ENCODE measurements around the gene CPLX1.

Gene CPLX1

DNA sequence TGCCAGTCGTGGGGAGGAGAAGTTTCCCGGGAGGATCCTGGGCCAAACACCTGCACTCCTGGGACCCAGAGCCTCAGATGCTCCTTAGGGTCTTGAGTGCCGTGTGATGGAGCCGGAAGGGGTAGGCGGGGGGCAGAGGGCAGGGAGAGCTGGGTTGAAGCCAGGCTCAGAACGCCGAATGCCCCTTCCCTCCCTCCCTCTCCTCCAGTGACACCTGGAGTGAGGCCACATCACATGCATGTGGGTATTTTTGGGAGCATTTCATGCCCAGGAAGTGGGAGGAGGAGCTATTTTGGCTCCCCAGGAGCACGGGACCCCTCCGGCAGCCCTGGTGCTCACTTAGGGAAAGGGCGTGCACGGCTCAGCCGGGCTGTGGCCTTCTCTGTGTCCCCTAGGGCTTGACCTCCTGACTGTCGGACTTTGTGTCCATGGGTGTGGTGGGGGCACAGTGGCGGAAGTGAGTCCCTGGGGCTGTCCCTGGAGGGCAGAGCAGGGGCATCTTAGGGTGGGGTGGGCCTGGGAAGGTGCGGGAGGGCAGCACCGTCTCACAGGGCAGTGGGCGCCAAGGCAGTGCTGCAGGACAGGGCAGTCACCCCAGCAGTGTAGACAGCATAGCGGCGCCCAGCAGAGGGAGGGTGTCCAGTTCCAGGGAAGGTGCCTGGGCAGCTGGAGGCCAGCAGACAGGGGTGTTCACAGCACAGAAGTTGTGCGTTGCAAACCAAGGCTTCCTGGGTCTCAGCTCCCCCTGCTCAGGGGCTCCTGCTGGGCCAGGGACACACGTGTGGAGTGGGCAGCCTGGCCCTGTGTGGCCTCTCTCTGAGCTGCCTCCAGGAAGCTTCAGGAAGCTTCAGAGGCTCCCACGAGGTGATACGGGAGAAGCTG is 4.9 kb upstream of the CPLX1 start:
- TF ChIP-seq, protein P1, sequence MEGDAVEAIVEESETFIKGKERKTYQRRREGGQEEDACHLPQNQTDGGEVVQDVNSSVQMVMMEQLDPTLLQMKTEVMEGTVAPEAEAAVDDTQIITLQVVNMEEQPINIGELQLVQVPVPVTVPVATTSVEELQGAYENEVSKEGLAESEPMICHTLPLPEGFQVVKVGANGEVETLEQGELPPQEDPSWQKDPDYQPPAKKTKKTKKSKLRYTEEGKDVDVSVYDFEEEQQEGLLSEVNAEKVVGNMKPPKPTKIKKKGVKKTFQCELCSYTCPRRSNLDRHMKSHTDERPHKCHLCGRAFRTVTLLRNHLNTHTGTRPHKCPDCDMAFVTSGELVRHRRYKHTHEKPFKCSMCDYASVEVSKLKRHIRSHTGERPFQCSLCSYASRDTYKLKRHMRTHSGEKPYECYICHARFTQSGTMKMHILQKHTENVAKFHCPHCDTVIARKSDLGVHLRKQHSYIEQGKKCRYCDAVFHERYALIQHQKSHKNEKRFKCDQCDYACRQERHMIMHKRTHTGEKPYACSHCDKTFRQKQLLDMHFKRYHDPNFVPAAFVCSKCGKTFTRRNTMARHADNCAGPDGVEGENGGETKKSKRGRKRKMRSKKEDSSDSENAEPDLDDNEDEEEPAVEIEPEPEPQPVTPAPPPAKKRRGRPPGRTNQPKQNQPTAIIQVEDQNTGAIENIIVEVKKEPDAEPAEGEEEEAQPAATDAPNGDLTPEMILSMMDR (IDR thresholded peaks at IDR 0.05; ENCODE audit: borderline replicate concordance, control extremely low read depth, extremely low read depth, insufficient read depth, missing control alignments), result no peak
- no peak for DNase-seq (ENCODE audit: low spot score)
- in situ Hi-C loops (cut with MboI; ENCODE audit: low sequenced_read_pairs, unreplicated experiment), result no loop called here

DNA sequence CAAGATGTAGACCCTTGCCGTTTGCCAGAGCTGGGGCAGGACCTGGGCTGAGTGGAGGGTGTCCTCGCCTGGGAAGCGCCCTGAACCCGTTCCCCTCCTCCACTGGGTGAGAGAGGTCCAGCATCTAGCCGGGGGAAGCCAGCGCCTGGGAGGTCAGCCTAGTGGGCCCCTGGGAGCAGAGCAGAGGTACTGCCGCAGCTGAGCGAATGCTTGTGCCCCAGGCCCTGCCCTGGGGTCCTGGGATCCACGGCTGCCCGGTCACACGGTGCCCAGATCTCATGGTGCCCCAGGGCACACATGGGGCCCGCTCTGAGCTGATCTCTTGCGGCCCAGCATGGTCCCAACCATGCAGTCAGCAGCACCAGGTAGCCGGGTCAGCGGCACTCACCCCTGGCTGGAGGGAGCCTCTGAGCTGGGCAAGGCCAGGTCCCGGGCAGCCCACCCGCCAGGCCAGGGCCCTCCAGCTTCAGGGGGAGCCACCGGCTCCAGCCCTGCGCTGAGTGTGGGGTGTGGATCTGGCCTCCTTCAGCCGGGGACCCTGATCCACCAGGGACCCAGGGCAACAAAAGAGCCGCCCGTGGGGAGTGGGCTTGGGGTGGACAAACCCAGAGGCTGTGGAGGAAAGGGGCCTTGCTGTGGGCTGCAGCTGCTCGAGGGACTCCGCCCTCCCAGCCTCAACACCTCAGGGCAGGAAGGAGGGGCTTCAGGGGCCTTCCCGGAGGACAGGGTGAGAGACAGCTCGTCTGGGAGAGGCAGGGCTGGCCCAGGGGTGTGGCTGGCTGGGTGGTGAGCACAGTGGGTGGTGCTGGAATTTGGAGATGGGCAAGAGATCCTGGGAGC is 4.1 kb upstream of the CPLX1 start:
- TF ChIP-seq, protein P1 (IDR thresholded peaks at IDR 0.05; ENCODE audit: borderline replicate concordance, control extremely low read depth, extremely low read depth, insufficient read depth, missing control alignments), result no peak

DNA sequence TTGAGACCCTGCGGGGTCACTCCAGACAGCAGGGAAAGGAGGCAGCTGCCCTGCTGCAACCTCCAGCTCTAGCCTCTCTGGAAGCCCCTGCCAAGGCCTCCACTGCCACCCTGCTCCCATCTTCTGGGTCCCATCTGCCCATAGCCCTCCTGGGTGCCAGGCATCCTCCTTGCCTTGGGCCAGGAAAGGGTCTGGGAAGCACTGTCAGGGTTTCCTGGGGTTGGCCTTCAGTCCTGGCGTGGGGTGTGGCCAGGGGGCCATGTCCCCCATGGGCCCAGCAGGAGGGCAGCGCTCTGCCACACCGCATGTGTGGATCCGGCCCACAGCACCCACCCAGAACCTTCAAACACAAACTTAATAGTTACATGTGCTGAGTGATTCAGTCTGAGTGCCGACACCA is 3.4 kb upstream of the CPLX1 start:
- in situ Hi-C loops (cut with MboI; ENCODE audit: low sequenced_read_pairs, unreplicated experiment), result no loop called here
- TF ChIP-seq, protein P1 (IDR thresholded peaks at IDR 0.05; ENCODE audit: borderline replicate concordance, control extremely low read depth, extremely low read depth, insufficient read depth, missing control alignments), result no peak
- no peak for DNase-seq (ENCODE audit: low spot score)

More for the DNA sequence above, 4.1 kb upstream of the CPLX1 start:
- no peak for DNase-seq (ENCODE audit: low spot score)
- in situ Hi-C loops (cut with MboI; ENCODE audit: low sequenced_read_pairs, unreplicated experiment), result no loop called here

DNA sequence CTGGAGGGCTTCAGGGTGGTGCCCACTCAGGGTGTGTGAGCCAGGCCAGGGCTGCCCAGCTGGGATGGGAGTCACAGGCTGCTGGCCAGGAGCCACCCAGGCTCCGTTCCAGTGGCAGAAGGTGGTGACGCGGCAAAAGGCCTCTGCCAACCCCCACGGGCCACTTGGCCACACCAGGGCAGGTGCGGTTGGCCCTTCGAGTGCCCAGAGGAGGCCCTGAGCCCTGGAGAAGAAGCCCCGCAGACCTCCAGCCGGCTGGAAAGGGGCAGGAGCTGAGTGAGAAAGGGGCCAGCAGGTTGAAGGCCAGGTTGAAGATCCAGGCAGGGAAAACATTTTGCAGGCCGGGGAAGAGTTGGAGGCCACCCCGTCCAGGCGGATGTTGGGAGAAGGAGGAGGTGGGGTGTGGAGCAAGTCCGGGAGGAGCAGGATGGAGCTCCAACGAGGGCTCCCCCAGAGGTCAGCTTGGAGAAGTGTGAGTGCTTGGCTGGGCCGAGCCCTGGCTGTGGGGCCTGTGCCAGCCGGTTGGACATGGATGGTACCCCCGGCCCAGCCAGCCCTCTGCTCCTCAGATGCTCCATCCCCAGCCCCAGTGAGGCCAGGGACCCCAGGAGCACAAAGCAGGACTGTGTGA is 2.8 kb upstream of the CPLX1 start:
- no peak for DNase-seq (ENCODE audit: low spot score)
- in situ Hi-C loops (cut with MboI; ENCODE audit: low sequenced_read_pairs, unreplicated experiment), result no loop called here

DNA sequence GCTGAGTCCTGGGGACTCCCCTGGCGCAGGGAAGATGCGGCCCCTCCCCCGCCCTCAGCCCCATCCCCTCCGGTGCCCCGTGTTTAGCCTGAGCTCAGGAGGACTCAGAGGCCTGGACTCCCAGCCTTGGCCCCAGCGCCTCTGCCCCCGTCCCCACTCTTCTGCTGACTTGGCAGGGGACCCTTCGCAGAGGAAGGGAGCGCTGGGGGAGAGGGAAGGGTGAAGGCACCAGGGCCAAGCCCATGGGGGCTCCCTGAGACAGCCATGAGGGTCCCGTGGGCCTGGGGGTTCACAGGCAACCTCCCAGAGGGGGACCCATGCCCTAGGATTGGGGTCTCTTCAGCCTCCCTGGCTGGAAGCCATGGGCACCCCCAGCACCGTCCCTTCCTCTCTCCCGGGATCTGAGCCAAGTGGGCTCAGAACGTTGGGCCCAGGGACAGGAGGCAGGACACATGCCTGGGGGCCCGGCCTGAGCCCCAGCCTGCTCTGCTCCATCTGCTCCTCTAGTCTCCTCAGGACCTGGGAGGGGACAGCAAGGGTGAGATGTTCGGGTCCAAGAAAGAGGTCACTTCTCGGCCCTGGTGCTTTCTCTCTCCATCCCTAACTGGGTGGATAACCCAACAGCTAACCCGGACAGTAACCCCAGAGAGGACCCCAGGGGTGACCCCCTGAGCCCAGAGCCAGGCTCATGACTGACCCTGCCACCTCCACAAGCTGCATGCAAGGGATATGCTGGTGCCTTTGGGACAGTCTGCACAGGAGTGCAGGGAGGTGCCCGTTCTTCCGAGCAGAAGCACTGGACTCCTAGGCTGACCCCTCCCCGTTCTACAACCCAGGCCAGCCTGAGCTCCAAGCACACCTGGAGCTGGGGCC is 1.5 kb upstream of the CPLX1 start:
- in situ Hi-C loops (cut with MboI; ENCODE audit: low sequenced_read_pairs, unreplicated experiment), result no loop called here
- TF ChIP-seq, protein P1 (IDR thresholded peaks at IDR 0.05; ENCODE audit: borderline replicate concordance, control extremely low read depth, extremely low read depth, insufficient read depth, missing control alignments), result no peak

More for the DNA sequence above, 2.8 kb upstream of the CPLX1 start:
- TF ChIP-seq, protein P1 (IDR thresholded peaks at IDR 0.05; ENCODE audit: borderline replicate concordance, control extremely low read depth, extremely low read depth, insufficient read depth, missing control alignments), result no peak

More for the DNA sequence above, 1.5 kb upstream of the CPLX1 start:
- no peak for DNase-seq (ENCODE audit: low spot score)

Data from GM13976 (cell line).